H9 (cell line): ENCODE measurements around the gene MTCL1. TPM values are rescaled to one million over a fixed set of nuclear protein-coding genes. Genes with fewer than 3 reads are reported as not detected.
A peak's percentile ranks its signal among the peaks of the same experiment; 100 is the strongest.

Experiments used
- DNase-seq: peaks from one replicate; pipeline ENCODE4 v3.0.0-alpha.2; 2017
- H2AFZ ChIP-seq: one replicate; pipeline ENCODE4 v1.6.1; 2013; ENCODE audit warnings: mild to moderate bottlenecking, low read length, control low read depth, moderate library complexity
- H2AK5ac ChIP-seq: 2 replicates; pipeline ENCODE4 v1.6.1; 2013; ENCODE audit warnings: low read length, control low read depth, mixed read lengths; ENCODE audit not compliant: insufficient read length
- H2BK120ac ChIP-seq: one replicate; pipeline ENCODE4 v1.6.1; 2013; ENCODE audit warnings: low read depth, mild to moderate bottlenecking, low read length, control low read depth, inconsistent platforms; ENCODE audit not compliant: poor library complexity, severe bottlenecking
- H2BK12ac ChIP-seq: 2 replicates; pipeline ENCODE4 v1.6.1; 2013; ENCODE audit warnings: low read length, control low read depth, mixed read lengths, low read depth; ENCODE audit not compliant: insufficient read length
- H2BK15ac ChIP-seq: 2 replicates; pipeline ENCODE4 v1.6.1; 2013; ENCODE audit warnings: low read depth, low read length, control low read depth
- H2BK20ac ChIP-seq: one replicate; pipeline ENCODE4 v1.6.1; 2013; ENCODE audit warnings: low read depth, mild to moderate bottlenecking, low read length, control low read depth, inconsistent platforms; ENCODE audit not compliant: poor library complexity, severe bottlenecking
- H2BK5ac ChIP-seq: 2 replicates; pipeline ENCODE4 v1.6.1; 2013; ENCODE audit warnings: low read length, control low read depth, mixed read lengths; ENCODE audit not compliant: insufficient read length
- H3K14ac ChIP-seq: 2 replicates; pipeline ENCODE4 v1.6.1; 2013; ENCODE audit warnings: low read length, control low read depth; ENCODE audit not compliant: insufficient read depth
- H3K18ac ChIP-seq: 2 replicates; pipeline ENCODE4 v1.6.1; 2013; ENCODE audit warnings: low read depth, mild to moderate bottlenecking, mixed read lengths, low read length, control low read depth; ENCODE audit not compliant: insufficient read length
- H3K23ac ChIP-seq: 2 replicates; pipeline ENCODE4 v1.6.1; 2013; ENCODE audit warnings: low read length, control low read depth, mixed read lengths, low read depth; ENCODE audit not compliant: insufficient read length
- H3K23me2 ChIP-seq: 2 replicates; pipeline ENCODE4 v1.6.1; 2013; ENCODE audit warnings: low read depth, mild to moderate bottlenecking, mixed read lengths, low read length, control low read depth; ENCODE audit not compliant: insufficient read length, poor library complexity, severe bottlenecking
- H3K27ac ChIP-seq: 2 replicates; pipeline ENCODE4 v1.5.1; 2013; ENCODE audit warnings: low read length, control low read depth, mixed read lengths, low read depth; ENCODE audit not compliant: insufficient read length
- H3K27me3 ChIP-seq: 2 replicates; pipeline ENCODE4 v1.6.1; 2013; ENCODE audit warnings: low read length, control low read depth, inconsistent platforms; ENCODE audit not compliant: insufficient read depth
- H3K4ac ChIP-seq: 2 replicates; pipeline ENCODE4 v1.6.1; 2013; ENCODE audit warnings: low read depth, mild to moderate bottlenecking, control low read depth, inconsistent platforms, low read length, moderate library complexity
- H3K4me1 ChIP-seq: 2 replicates; pipeline ENCODE4 v1.6.1; 2013; ENCODE audit warnings: low read length, control low read depth, inconsistent platforms; ENCODE audit not compliant: insufficient read depth
- H3K4me2 ChIP-seq: 2 replicates; pipeline ENCODE4 v1.6.1; 2013; ENCODE audit warnings: low read length, control low read depth, mixed read lengths; ENCODE audit not compliant: insufficient read length, insufficient read depth
- H3K56ac ChIP-seq: 2 replicates; pipeline ENCODE4 v1.6.1; 2013; ENCODE audit warnings: low read depth, mild to moderate bottlenecking, mixed read lengths, low read length, control low read depth; ENCODE audit not compliant: insufficient read length
- H3K79me1 ChIP-seq: 2 replicates; pipeline ENCODE4 v1.6.1; 2013; ENCODE audit warnings: low read depth, mild to moderate bottlenecking, moderate library complexity, low read length, control low read depth, inconsistent platforms; ENCODE audit not compliant: insufficient read depth, poor library complexity, severe bottlenecking
- H3K79me2 ChIP-seq: 2 replicates; pipeline ENCODE4 v1.6.1; 2013; ENCODE audit warnings: low read length, control low read depth, inconsistent platforms; ENCODE audit not compliant: insufficient read depth
- H3K9ac ChIP-seq: 2 replicates; pipeline ENCODE4 v1.6.1; 2013; ENCODE audit warnings: low read length, control low read depth, mixed read lengths; ENCODE audit not compliant: insufficient read length; ENCODE audit errors: extremely low read depth
- H3K9me3 ChIP-seq: one replicate; pipeline ENCODE4 v1.6.1; 2013; ENCODE audit warnings: low read depth, low read length, inconsistent platforms; ENCODE audit not compliant: control insufficient read depth
- H3T11ph ChIP-seq: one replicate; pipeline ENCODE4 v1.6.1; 2013; ENCODE audit warnings: mild to moderate bottlenecking, low read length, control low read depth, inconsistent platforms
- H4K20me1 ChIP-seq: one replicate; pipeline ENCODE4 v1.6.1; 2013; ENCODE audit not compliant: control insufficient read depth, insufficient read length, insufficient read depth
- H4K5ac ChIP-seq: 2 replicates; pipeline ENCODE4 v1.6.1; 2013; ENCODE audit warnings: low read depth, mild to moderate bottlenecking, mixed read lengths, low read length, control low read depth; ENCODE audit not compliant: insufficient read length
- H4K8ac ChIP-seq: replicated peaks from 2 replicates; pipeline ENCODE4 v1.6.1; 2013; ENCODE audit warnings: low read length, control low read depth, mixed read lengths, low read depth; ENCODE audit not compliant: insufficient read length
- H4K91ac ChIP-seq: 2 replicates; pipeline ENCODE4 v1.6.1; 2013; ENCODE audit warnings: low read depth, mild to moderate bottlenecking, moderate library complexity, mixed read lengths, low read length, control low read depth; ENCODE audit not compliant: insufficient read length
- H3K27ac Mint-ChIP-seq, 3 experiments: 2 replicates in 2 of 3; 3 replicates in 1 of 3; pipeline ENCODE4 v1.8.0; 2020 to 2021; ENCODE audit warnings: mixed read lengths in 3 of 3, mild to moderate bottlenecking in 1 of 3, moderate library complexity in 1 of 3
- H3K27me3 Mint-ChIP-seq: 2 replicates; pipeline ENCODE4 v1.8.0; 2021; ENCODE audit warnings: low read depth, mild to moderate bottlenecking, moderate library complexity, mixed read lengths
- H3K36me3 Mint-ChIP-seq, 3 experiments: 2 replicates in 2 of 3; 3 replicates in 1 of 3; pipeline ENCODE4 v1.8.0; 2020 to 2021; ENCODE audit warnings: low read depth in 3 of 3, mixed read lengths in 3 of 3; ENCODE audit not compliant: insufficient read depth in 1 of 3
- H3K4me1 Mint-ChIP-seq, 2 experiments: 2 replicates each; pipeline ENCODE4 v1.8.0; 2020; ENCODE audit warnings: mixed read lengths in 2 of 2
- H3K4me3 Mint-ChIP-seq, 2 experiments: 2 replicates in 1 of 2; 3 replicates in 1 of 2; pipeline ENCODE4 v1.8.0; 2020 to 2021; ENCODE audit warnings: mild to moderate bottlenecking in 2 of 2, mixed read lengths in 2 of 2, moderate library complexity in 1 of 2
- H3K9me3 Mint-ChIP-seq, 2 experiments: 2 replicates in 1 of 2; 3 replicates in 1 of 2; pipeline ENCODE4 v1.8.0; 2020; ENCODE audit warnings: mild to moderate bottlenecking in 2 of 2, mixed read lengths in 2 of 2, moderate library complexity in 1 of 2
- WGBS: extraction: QIAGEN DNeasy Blood & Tissue Kit; methylation state at CpG from one replicate; pipeline ENCODE4 v1.1.7; 2013; ENCODE audit warnings: missing lambda C conversion rate, low lambda C conversion rate, mixed read lengths; ENCODE audit not compliant: insufficient read length; ENCODE audit errors: extremely low coverage; 5-methylcytosine and 5-hydroxymethylcytosine counted together
- total RNA-seq: library from RNA; stranded (reverse); gene quantifications from 2 replicates; pipeline ENCODE4 v1.2.1, GENCODE V29; 2021
- TF ChIP-seq, protein P1 (sequence below): fragments of 200-600 bp; sonication (generic); conservative IDR thresholded peaks from 3 replicates; pipeline ENCODE4 v1.8.0; 2021; ENCODE audit warnings: antibody characterized with exemption, mild to moderate bottlenecking

The MTCL1 gene
- total RNA-seq, 1 experiment from 2014 or later, result 50.7 TPM

DNA sequence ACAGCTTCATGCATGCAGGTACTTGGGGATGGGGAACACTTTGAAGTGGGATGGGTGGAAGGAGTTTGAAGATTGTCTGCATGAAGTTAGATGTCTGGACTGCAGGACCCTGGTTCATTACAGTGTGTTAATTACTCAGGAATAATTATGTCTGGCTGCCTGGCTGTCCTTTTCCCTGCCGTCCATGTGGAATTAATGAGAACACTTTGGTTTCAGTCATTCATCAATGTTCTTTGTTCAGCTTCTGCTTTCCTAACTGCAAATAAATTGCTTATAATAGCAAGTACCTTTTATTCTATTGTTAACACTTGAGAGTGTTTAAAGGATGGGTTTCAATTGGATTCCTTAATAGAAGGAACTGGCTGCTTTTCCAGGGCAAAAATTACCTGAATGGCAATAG, 35.8 kb downstream of the MTCL1 start:
- no peak overlapping the region for H2AFZ ChIP-seq
- H3K79me2 ChIP-seq, result 0 out of 2 replicates have a peak, but pooled peaks cover 2% of the 10 kb centered on the region
- H3K79me1 ChIP-seq, result no peaks in the 10 kb centered on the region
- peaks cover 14 to 16% of the 10 kb centered on the region in 2 experiments for H3K4me1 Mint-ChIP-seq
- no peaks in the 10 kb centered on the region for H3K9me3 Mint-ChIP-seq
- no peak overlapping the region for H3K4me3 Mint-ChIP-seq
- no peak overlapping the region for H3K56ac ChIP-seq
- TF ChIP-seq, protein P1, sequence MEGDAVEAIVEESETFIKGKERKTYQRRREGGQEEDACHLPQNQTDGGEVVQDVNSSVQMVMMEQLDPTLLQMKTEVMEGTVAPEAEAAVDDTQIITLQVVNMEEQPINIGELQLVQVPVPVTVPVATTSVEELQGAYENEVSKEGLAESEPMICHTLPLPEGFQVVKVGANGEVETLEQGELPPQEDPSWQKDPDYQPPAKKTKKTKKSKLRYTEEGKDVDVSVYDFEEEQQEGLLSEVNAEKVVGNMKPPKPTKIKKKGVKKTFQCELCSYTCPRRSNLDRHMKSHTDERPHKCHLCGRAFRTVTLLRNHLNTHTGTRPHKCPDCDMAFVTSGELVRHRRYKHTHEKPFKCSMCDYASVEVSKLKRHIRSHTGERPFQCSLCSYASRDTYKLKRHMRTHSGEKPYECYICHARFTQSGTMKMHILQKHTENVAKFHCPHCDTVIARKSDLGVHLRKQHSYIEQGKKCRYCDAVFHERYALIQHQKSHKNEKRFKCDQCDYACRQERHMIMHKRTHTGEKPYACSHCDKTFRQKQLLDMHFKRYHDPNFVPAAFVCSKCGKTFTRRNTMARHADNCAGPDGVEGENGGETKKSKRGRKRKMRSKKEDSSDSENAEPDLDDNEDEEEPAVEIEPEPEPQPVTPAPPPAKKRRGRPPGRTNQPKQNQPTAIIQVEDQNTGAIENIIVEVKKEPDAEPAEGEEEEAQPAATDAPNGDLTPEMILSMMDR, result no peak
- no peaks in the 10 kb centered on the region for H3K27me3 Mint-ChIP-seq
- peaks cover 22 to 47% (median 32%) of the 10 kb centered on the region in 3 experiments for H3K36me3 Mint-ChIP-seq
- no peaks in the 10 kb centered on the region for H3K23me2 ChIP-seq
- no peak overlapping the region for H4K8ac ChIP-seq
- no peak overlapping the region for H3K18ac ChIP-seq
- no peaks in the 10 kb centered on the region for H3K9me3 ChIP-seq
- H2BK12ac ChIP-seq, result no peak overlapping the region
- H2AK5ac ChIP-seq, result no peak overlapping the region
- H4K5ac ChIP-seq, result no peak overlapping the region
- H3K27me3 ChIP-seq, result no peaks in the 10 kb centered on the region
- no peaks in the 10 kb centered on the region for H3K4me1 ChIP-seq
- H2BK120ac ChIP-seq, result no peak overlapping the region
- no peak overlapping the region for H3T11ph ChIP-seq
- H3K23ac ChIP-seq, result no peak overlapping the region
- H2BK5ac ChIP-seq, result no peak overlapping the region
- H2BK20ac ChIP-seq, result no peak overlapping the region
- no peak overlapping the region for H3K4ac ChIP-seq
- no peak overlapping the region for H3K9ac ChIP-seq
- no peak overlapping the region for H3K4me2 ChIP-seq
- no peak overlapping the region for H3K14ac ChIP-seq
- H3K27ac ChIP-seq, result no peak overlapping the region
- H4K20me1 ChIP-seq, result no peaks in the 10 kb centered on the region
- H2BK15ac ChIP-seq, result no peak overlapping the region
- WGBS, result no CpG with 5 or more reads among the region's 1 CpG
- no peak overlapping the region for H4K91ac ChIP-seq
- no peak for DNase-seq
- H3K27ac Mint-ChIP-seq, result peak overlapping the region in 1 of 3 experiments; percentile 58; a peak in 1 of 7 replicates
